Neural progenitor cell (in vitro differentiated cells): ENCODE data around the gene FAT2.

ENCODE experiments used
- CTCF ChIP-seq: fragments of 200-600 bp; sonication (generic); IDR thresholded peaks from 2 replicates; pipeline ENCODE4 v1.5.1; 2017; ENCODE audit warnings: antibody characterized with exemption, mild to moderate bottlenecking
- EZH2phosphoT487 ChIP-seq: fragments of 200-600 bp; sonication (generic); IDR thresholded peaks from 2 replicates; pipeline ENCODE4 v1.6.1; 2017; ENCODE audit warnings: antibody characterized with exemption

GRCh38 chr5:151602806-151603205, 11.7 kb upstream of the FAT2 start:
- no peak for TF ChIP-seq CTCF
- TF ChIP-seq EZH2phosphoT487, result no peak
